H1 (cell line): ENCODE data around the gene IRF7. TPM values are rescaled to one million over a fixed set of nuclear protein-coding genes. Genes with fewer than 3 reads are reported as not detected.

Experiments
- CTCF ChIA-PET: fragments of 300-600 bp; sonication (Branson Sonifier 250); formaldehyde crosslinking; loops from one replicate; lab custom pipeline; 2021; ENCODE audit not compliant: partially characterized antibody; lab: Charles Lee
- POLR2A ChIA-PET: fragments of 300-600 bp; sonication (Branson Sonifier 250); formaldehyde crosslinking; loops from one replicate; lab custom pipeline; 2021; ENCODE audit warnings: inconsistent platforms; ENCODE audit not compliant: partially characterized antibody; lab: Charles Lee
- DNase-seq, 2 experiments: peaks; one replicate each; pipeline versions ENCODE4 v3.0.0 to v3.0.0-alpha.2; 2010 to 2022; ENCODE audit warnings: low spot score in 2 of 2, low read depth in 1 of 2, mixed read lengths in 1 of 2
- FAIRE-seq: peaks from 2 replicates; lab custom pipeline; 2011; peaks lifted over from hg19 to GRCh38; lab: Jason Lieb, UNC
- H2AFZ ChIP-seq: 2 replicates; pipeline ENCODE4 v1.8.1; 2012; ENCODE audit warnings: low read length, inconsistent platforms
- H2AK5ac ChIP-seq: 2 replicates; pipeline ENCODE4 v1.6.1; 2013; ENCODE audit warnings: low read depth, low read length
- H2BK120ac ChIP-seq: replicated peaks from 2 replicates; pipeline ENCODE3; 2013; ENCODE audit warnings: low read depth, low read length, inconsistent platforms
- H2BK12ac ChIP-seq: 2 replicates; pipeline ENCODE4 v1.6.1; 2013; ENCODE audit warnings: low read depth, low read length
- H2BK15ac ChIP-seq: 2 replicates; pipeline ENCODE4 v1.6.1; 2013; ENCODE audit warnings: low read length
- H2BK20ac ChIP-seq: 2 replicates; pipeline ENCODE4 v1.6.1; 2013; ENCODE audit warnings: low read length
- H2BK5ac ChIP-seq: 2 replicates; pipeline ENCODE4 v1.6.1; 2013; ENCODE audit warnings: low read depth, low read length
- H3K14ac ChIP-seq: 2 replicates; pipeline ENCODE4 v1.6.1; 2013; ENCODE audit warnings: inconsistent platforms; ENCODE audit not compliant: insufficient read length
- H3K18ac ChIP-seq: 2 replicates; pipeline ENCODE4 v1.6.1; 2013; ENCODE audit warnings: low read length; ENCODE audit errors: extremely low read depth
- H3K23ac ChIP-seq: 2 replicates; pipeline ENCODE4 v1.6.1; 2013; ENCODE audit warnings: inconsistent platforms; ENCODE audit not compliant: insufficient read length
- H3K23me2 ChIP-seq: 2 replicates; pipeline ENCODE4 v1.6.1; 2013; ENCODE audit warnings: low read depth, low read length
- H3K27ac ChIP-seq: 2 replicates; pipeline ENCODE4 v1.6.1; 2011; ENCODE audit warnings: low read depth, low read length, inconsistent platforms
- H3K27me3 ChIP-seq, 4 experiments: replicated peaks in 1 of 4; 1 replicate in 1 of 4; 2 replicates in 3 of 4; pipeline versions ENCODE4 v1.6.1 to v1.8.1; 2011 to 2013; ENCODE audit warnings: low read length in 3 of 4, mild to moderate bottlenecking in 3 of 4, inconsistent platforms in 2 of 4, mixed read lengths in 2 of 4, moderate library complexity in 1 of 4; ENCODE audit not compliant: control insufficient read depth in 3 of 4, insufficient read depth in 3 of 4; ENCODE audit errors: extremely low read depth in 1 of 4
- H3K36me3 ChIP-seq, 4 experiments: 2 replicates each; pipeline versions ENCODE4 v1.6.1 to v1.8.1; 2011 to 2013; ENCODE audit warnings: mild to moderate bottlenecking in 4 of 4, low read length in 3 of 4, moderate library complexity in 2 of 4, control low read depth in 1 of 4, inconsistent platforms in 1 of 4; ENCODE audit not compliant: insufficient read depth in 4 of 4, control insufficient read depth in 2 of 4
- H3K4ac ChIP-seq: replicated peaks from 2 replicates; pipeline ENCODE3; 2013; ENCODE audit warnings: low read length, low read depth, mixed read lengths, inconsistent platforms; ENCODE audit not compliant: insufficient read length
- H3K4me1 ChIP-seq, 4 experiments: replicated peaks in 1 of 4; 1 replicate in 1 of 4; 2 replicates in 3 of 4; pipeline versions ENCODE4 v1.6.1 to v1.8.1; 2011 to 2013; ENCODE audit warnings: low read length in 3 of 4, inconsistent platforms in 2 of 4, mixed read lengths in 1 of 4; ENCODE audit not compliant: insufficient read depth in 4 of 4, control insufficient read depth in 3 of 4
- H3K4me2 ChIP-seq, 2 experiments: 2 replicates each; pipeline versions ENCODE4 v1.6.1 to v1.8.1; 2011 to 2013; ENCODE audit warnings: low read depth in 2 of 2, low read length in 2 of 2, control low read depth in 1 of 2, inconsistent platforms in 1 of 2, mild to moderate bottlenecking in 1 of 2; ENCODE audit not compliant: insufficient read depth in 1 of 2
- H3K4me3 ChIP-seq, 4 experiments: fragments of 200-600, 300-600 bp in 1 of 4; sonication (generic), shearing (Covaris generic), sonication (Bioruptor Twin) in 1 of 4; 2 replicates each; pipeline versions ENCODE4 v1.5.1 to v1.8.1; 2011 to 2016; ENCODE audit warnings: low read length in 4 of 4, low read depth in 3 of 4, control low read depth in 2 of 4, inconsistent platforms in 2 of 4, mild to moderate bottlenecking in 2 of 4, mixed read lengths in 1 of 4, moderate library complexity in 1 of 4; ENCODE audit not compliant: insufficient read depth in 2 of 4; ENCODE audit errors: extremely low read depth in 1 of 4
- H3K56ac ChIP-seq: replicated peaks from 2 replicates; pipeline ENCODE3; 2013; ENCODE audit warnings: low read depth, mild to moderate bottlenecking, mixed read lengths, low read length, inconsistent platforms; ENCODE audit not compliant: insufficient read length
- H3K79me1 ChIP-seq: 2 replicates; pipeline ENCODE4 v1.6.1; 2013; ENCODE audit warnings: low read depth, low read length, control low read depth
- H3K79me2 ChIP-seq, 2 experiments: 2 replicates each; pipeline versions ENCODE4 v1.6.1 to v1.8.1; 2012 to 2013; ENCODE audit warnings: low read length in 2 of 2, mild to moderate bottlenecking in 2 of 2, inconsistent platforms in 1 of 2; ENCODE audit not compliant: insufficient read depth in 2 of 2, control insufficient read depth in 1 of 2
- H3K9ac ChIP-seq, 4 experiments: replicated peaks in 1 of 4; 1 replicate in 1 of 4; 2 replicates in 3 of 4; pipeline versions ENCODE4 v1.6.1 to v1.8.1; 2011 to 2013; ENCODE audit warnings: low read depth in 3 of 4, low read length in 3 of 4, control low read depth in 2 of 4, mild to moderate bottlenecking in 2 of 4, moderate library complexity in 2 of 4, inconsistent platforms in 1 of 4; ENCODE audit errors: extremely low read depth in 1 of 4
- H3K9me3 ChIP-seq, 2 experiments: 2 replicates each; pipeline versions ENCODE4 v1.6.1 to v1.8.1; 2012 to 2013; ENCODE audit warnings: mild to moderate bottlenecking in 2 of 2, moderate library complexity in 2 of 2, control low read depth in 1 of 2, inconsistent platforms in 1 of 2, low read depth in 1 of 2, low read length in 1 of 2, mixed read lengths in 1 of 2; ENCODE audit not compliant: insufficient read depth in 2 of 2
- H4K20me1 ChIP-seq, 2 experiments: replicated peaks in 1 of 2; 2 replicates each; pipeline versions ENCODE3 to v1.8.1; 2011 to 2013; ENCODE audit warnings: inconsistent platforms in 2 of 2, low read length in 2 of 2, mild to moderate bottlenecking in 1 of 2; ENCODE audit not compliant: insufficient read depth in 2 of 2, control insufficient read depth in 1 of 2
- H4K5ac ChIP-seq: 2 replicates; pipeline ENCODE4 v1.6.1; 2013; ENCODE audit warnings: low read length, low read depth, mixed read lengths, inconsistent platforms; ENCODE audit not compliant: insufficient read length
- H4K8ac ChIP-seq: 2 replicates; pipeline ENCODE4 v1.8.0; 2013; ENCODE audit warnings: mild to moderate bottlenecking, moderate library complexity, low read length, inconsistent platforms; ENCODE audit not compliant: insufficient read depth; ENCODE audit errors: extremely low read depth
- H4K91ac ChIP-seq: replicated peaks from 2 replicates; pipeline ENCODE3; 2013; ENCODE audit warnings: low read length, mixed read lengths, inconsistent platforms; ENCODE audit not compliant: insufficient read length
- CBX5 ChIP-seq: fragments of 300-800, 300-1000 bp; sonication (generic); IDR thresholded peaks from 2 replicates; pipeline ENCODE4 v1.7.1; 2016; ENCODE audit warnings: antibody characterized with exemption, low read length, low read depth
- CTBP2 ChIP-seq: IDR thresholded peaks from 2 replicates; pipeline ENCODE4 v1.7.0; 2011; ENCODE audit warnings: borderline replicate concordance, mild to moderate bottlenecking, moderate library complexity, mixed read lengths, low read length; ENCODE audit not compliant: insufficient read depth, insufficient read length
- GABPA ChIP-seq: IDR thresholded peaks from 2 replicates; pipeline ENCODE4 v1.6.1; 2011; ENCODE audit warnings: mild to moderate bottlenecking, low read length, moderate library complexity, borderline replicate concordance; ENCODE audit not compliant: insufficient read depth
- HDAC6 ChIP-seq: IDR thresholded peaks from one replicate; pipeline ENCODE4 v1.7.1; 2012; ENCODE audit warnings: low read depth, mild to moderate bottlenecking, inconsistent platforms, low read length, moderate library complexity
- JUND ChIP-seq: IDR thresholded peaks from 2 replicates; pipeline ENCODE4 v1.6.1; 2011; ENCODE audit warnings: mild to moderate bottlenecking, improper control_type of control experiment, low read length
- NRF1 ChIP-seq: IDR thresholded peaks from 2 replicates; pipeline ENCODE4 v1.6.1; 2011; ENCODE audit warnings: mild to moderate bottlenecking, low read depth, low read length, improper control_type of control experiment
- POLR2A ChIP-seq, 2 experiments: IDR thresholded peaks; 1 replicate in 1 of 2; 2 replicates in 1 of 2; pipeline ENCODE4 v1.6.1; 2011; ENCODE audit warnings: low read depth in 2 of 2, low read length in 2 of 2, mild to moderate bottlenecking in 2 of 2; ENCODE audit errors: control extremely low read depth in 1 of 2
- POLR2AphosphoS5 ChIP-seq: IDR thresholded peaks from 2 replicates; pipeline ENCODE4 v1.6.1; 2011; ENCODE audit warnings: low read depth, low read length
- SAP30 ChIP-seq: fragments of 300-600 bp; sonication (generic); IDR thresholded peaks from 2 replicates; pipeline ENCODE4 v1.7.1; 2012; ENCODE audit warnings: low read length, moderate library complexity, mild to moderate bottlenecking, inconsistent platforms; ENCODE audit not compliant: insufficient read depth, insufficient replicate concordance
- YY1 ChIP-seq: IDR thresholded peaks from 2 replicates; pipeline ENCODE4 v1.6.1; 2011; ENCODE audit warnings: low read depth, mild to moderate bottlenecking, low read length
- WGBS, 2 experiments: shearing (Covaris generic) in 1 of 2; methylation state at CpG; one replicate each; pipeline versions ENCODE4 v1.1.6 to v1.1.7; 2013 to 2015; ENCODE audit warnings: low lambda C conversion rate in 2 of 2, mixed read lengths in 2 of 2, inconsistent platforms in 1 of 2, low coverage in 1 of 2, missing lambda C conversion rate in 1 of 2; ENCODE audit not compliant: insufficient replicate concordance in 2 of 2, insufficient coverage in 1 of 2, insufficient read length in 1 of 2; ENCODE audit errors: extremely low coverage in 1 of 2, missing lambda C conversion rate in 1 of 2; 5-methylcytosine and 5-hydroxymethylcytosine counted together
- polyA plus RNA-seq, 7 experiments: library from polyadenylated mRNA; depleted of rRNA in 3 of 7; stranded (reverse) in 5 of 7; unstranded in 2 of 7; fragments of >200 nt in 5 of 7; fragments of 200-250 nt in 2 of 7; gene quantifications; 1 replicate in 5 of 7; 2 replicates in 1 of 7; 4 replicates in 1 of 7; pipeline versions ENCODE4 v1.2.1 to v1.2.3, GENCODE V29; 2011 to 2013; ENCODE audit warnings: missing spikeins in 2 of 7, mixed read lengths in 2 of 7
- total RNA-seq: library from RNA; stranded (reverse); fragmentation: NEBNext Ultra II Directional; extraction: Animal tissue kit (Norgen Biotek cat#: 25700); gene quantifications from 2 replicates; pipeline ENCODE4 v1.2.1, GENCODE V29; 2021
- TF ChIP-seq, protein P1 (sequence below): IDR thresholded peaks from 2 replicates; pipeline ENCODE4 v1.6.1; 2012; ENCODE audit warnings: low read length, inconsistent platforms

IRF7 gene
- total and polyA plus RNA-seq, 2 of the 8 experiments (the other 6 are each of a cell fraction or from before 2014, with no cell fraction given), result 9.1 to 9.6 TPM

DNA sequence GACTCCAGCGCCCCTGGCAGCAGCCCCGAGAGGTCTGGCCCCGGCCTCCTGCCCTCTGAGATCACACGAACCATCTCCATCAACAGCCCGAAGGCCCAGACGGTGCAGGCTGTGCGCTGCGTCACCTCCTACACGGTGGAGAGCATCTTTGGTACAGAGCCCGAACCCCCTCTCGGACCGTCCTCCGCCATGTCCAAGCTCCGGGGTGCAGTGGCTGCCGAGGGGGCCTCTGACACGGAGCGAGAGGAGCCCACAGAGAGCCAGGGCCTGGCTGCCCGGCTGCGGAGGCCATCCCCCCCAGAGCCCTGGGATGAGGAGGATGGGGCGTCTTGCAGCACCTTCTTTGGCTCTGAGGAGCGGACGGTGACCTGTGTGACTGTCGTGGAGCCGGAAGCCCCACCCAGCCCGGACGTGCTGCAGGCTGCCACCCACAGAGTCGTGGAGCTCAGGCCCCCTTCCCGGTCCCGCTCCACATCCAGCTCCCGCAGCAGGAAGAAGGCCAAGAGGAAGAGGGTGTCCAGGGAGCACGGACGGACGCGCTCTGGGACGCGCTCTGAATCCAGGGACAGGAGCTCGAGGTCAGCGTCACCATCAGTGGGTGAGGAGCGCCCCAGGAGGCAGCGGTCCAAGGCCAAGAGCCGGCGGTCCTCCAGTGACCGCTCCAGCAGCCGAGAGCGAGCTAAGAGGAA is 7.6 kb downstream of the IRF7 start:
- Histone ChIP-seq H3K4me2 (no peak overlapping the region), H3K79me2 (no peaks in the 10 kb centered on the region), H2BK15ac (no peak overlapping the region), H3K79me1 (peaks cover 7% of the 10 kb centered on the region; the same call in 1 of the 2 replicates), H2BK12ac (no peak overlapping the region), H3K36me3 (peaks cover 34 to 86% (median 68%) of the 10 kb centered on the region in 4 experiments), H3K23ac (no peak overlapping the region), H3K27me3 (no peaks in the 10 kb centered on the region), H2BK20ac (no peak overlapping the region), H3K27ac (no peak overlapping the region), H4K8ac (no peak overlapping the region), H3K23me2 (no peaks in the 10 kb centered on the region), H2AK5ac (no peak overlapping the region), H3K4me3 (no peak overlapping the region), H3K4ac (no peak overlapping the region), H2AFZ (no peak overlapping the region), H3K9me3 (no peaks in the 10 kb centered on the region), H4K91ac (no peak overlapping the region), H4K5ac (no peak overlapping the region), H3K4me1 (0 out of 7 replicates have a peak, but pooled peaks cover 0 to 4% (median 0%) of the 10 kb centered on the region in 4 experiments), H3K56ac (no peak overlapping the region), H4K20me1 (peaks cover 17 to 22% of the 10 kb centered on the region in 2 experiments), H3K14ac (no peak overlapping the region), H3K18ac (no peak overlapping the region), H2BK120ac (no peak overlapping the region), H2BK5ac (no peak overlapping the region), H3K9ac (no peak overlapping the region)
- WGBS, 2 experiments, result 92% methylated on average over 41 of the region's 45 CpGs; no CpG with 5 or more reads in 1 of the 2 experiments
- FAIRE-seq, result no peak
- CTCF ChIA-PET, result interaction anchor here (1.2 to 1.7 kb wide), 6 partner anchors 12 to 115 kb away, joined by 3 to 5 read pairs (median 4); no protein-coding TSS in a partner anchor
- POLR2A ChIA-PET, result interaction anchor here (0.6 to 1.7 kb wide), 5 partner anchors 17 to 160 kb away, joined by 3 to 6 read pairs (median 4); no protein-coding TSS in a partner anchor
- no peak for DNase-seq
- TF ChIP-seq POLR2AphosphoS5 (no peak), HDAC6 (no peak), CTBP2 (no peak), SAP30 (no peak), YY1 (no peak), JUND (no peak), POLR2A (IDR thresholded peaks at IDR 0.05; ENCODE audit: control extremely low read depth in 1 of 2, low read depth in 2 of 2, low read length in 2 of 2) (no peak), GABPA (no peak), NRF1 (no peak), CBX5 (no peak)
- TF ChIP-seq, protein P1, sequence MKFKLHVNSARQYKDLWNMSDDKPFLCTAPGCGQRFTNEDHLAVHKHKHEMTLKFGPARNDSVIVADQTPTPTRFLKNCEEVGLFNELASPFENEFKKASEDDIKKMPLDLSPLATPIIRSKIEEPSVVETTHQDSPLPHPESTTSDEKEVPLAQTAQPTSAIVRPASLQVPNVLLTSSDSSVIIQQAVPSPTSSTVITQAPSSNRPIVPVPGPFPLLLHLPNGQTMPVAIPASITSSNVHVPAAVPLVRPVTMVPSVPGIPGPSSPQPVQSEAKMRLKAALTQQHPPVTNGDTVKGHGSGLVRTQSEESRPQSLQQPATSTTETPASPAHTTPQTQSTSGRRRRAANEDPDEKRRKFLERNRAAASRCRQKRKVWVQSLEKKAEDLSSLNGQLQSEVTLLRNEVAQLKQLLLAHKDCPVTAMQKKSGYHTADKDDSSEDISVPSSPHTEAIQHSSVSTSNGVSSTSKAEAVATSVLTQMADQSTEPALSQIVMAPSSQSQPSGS, result no peak
